HCT116 (cell line): ENCODE measurements around the gene LANCL3.
"Not testable (repeated sequence)": the region's sequence is repeated elsewhere in the genome, so short reads cannot be mapped to it uniquely, and the experiment has no call there.

Source experiments
- CTCF ChIP-seq, 3 experiments: fragments of 200-600 bp in 1 of 3; sonication (generic) in 1 of 3; IDR thresholded peaks in 2 of 3; conservative IDR thresholded peaks in 1 of 3; 2 replicates each; pipeline ENCODE4 v1.5.1; 2012 to 2017; ENCODE audit warnings: low read depth in 2 of 3, low read length in 2 of 3, antibody characterized with exemption in 1 of 3, borderline replicate concordance in 1 of 3, control low read depth in 1 of 3, mild to moderate bottlenecking in 1 of 3, mixed read lengths in 1 of 3, mixed run types in 1 of 3, moderate library complexity in 1 of 3; ENCODE audit not compliant: insufficient read depth in 1 of 3
- ELF1 ChIP-seq: IDR thresholded peaks from 2 replicates; pipeline ENCODE4 v1.6.1; 2012; ENCODE audit warnings: low read depth, borderline replicate concordance
- EZH2 ChIP-seq: fragments of 200-600 bp; sonication (generic); IDR thresholded peaks from 2 replicates; pipeline ENCODE4 v1.6.1; 2017; ENCODE audit warnings: antibody characterized with exemption, mixed run types
- POLR2A ChIP-seq: IDR thresholded peaks from 2 replicates; pipeline ENCODE4 v1.7.0; 2011; ENCODE audit warnings: borderline replicate concordance; ENCODE audit not compliant: insufficient read depth, insufficient read length; ENCODE audit errors: extremely low read depth
- POLR2AphosphoS5 ChIP-seq: IDR thresholded peaks from 2 replicates; pipeline ENCODE4 v1.6.1; 2011; ENCODE audit warnings: mild to moderate bottlenecking, low read depth, low read length, moderate library complexity
- RAD21 ChIP-seq: IDR thresholded peaks from 2 replicates; pipeline ENCODE4 v1.6.1; 2012; ENCODE audit warnings: low read depth, mild to moderate bottlenecking
- SIN3A ChIP-seq: IDR thresholded peaks from 2 replicates; pipeline ENCODE4 v1.6.1; 2012; ENCODE audit warnings: low read depth
- YY1 ChIP-seq: IDR thresholded peaks from 2 replicates; pipeline ENCODE4 v1.6.1; 2011; ENCODE audit warnings: low read length, low read depth, moderate library complexity, mild to moderate bottlenecking; ENCODE audit not compliant: insufficient replicate concordance; ENCODE audit errors: extremely low read depth
- ZNF274 ChIP-seq: fragments of 200-500 bp; sonication (Bioruptor generic); IDR thresholded peaks from 2 replicates; pipeline ENCODE4 v1.6.1; 2014; ENCODE audit warnings: mild to moderate bottlenecking, low read depth, low read length, inconsistent platforms

- TF ChIP-seq ZNF274; CTCF (IDR thresholded peaks at IDR 0.05 in 2 of 3, conservative IDR thresholded peaks at IDR 0.05 in 1 of 3; ENCODE audit: borderline replicate concordance in 1 of 3, insufficient read depth in 1 of 3, low read depth in 2 of 3, low read length in 2 of 3); POLR2A; SIN3A; ELF1; POLR2AphosphoS5; EZH2; RAD21; YY1: not testable (repeated sequence)
These were observed 47.8 kb upstream of the LANCL3 start for GRCh38 chrX:37523673-37524072.
